ENCODE results near the gene LRRC37A.
"Not testable (repeated sequence)": the region's sequence is repeated elsewhere in the genome, so short reads cannot be mapped to it uniquely, and the experiment has no call there.

The LRRC37A gene

GRCh38 chr17:46294831-46295230 lies at the start of gene LRRC37A:
TSS of gene LRRC37A (plus strand) at chr17:46295131. CDS start at chr17:46295134, 3 bp downstream.
- DNase-seq = not testable (repeated sequence)

GRCh38 chr17:46249153-46249552 lies 45.8 kb upstream of the LRRC37A start:
- DNase-seq = not testable (repeated sequence)

- DNase-seq = not testable (repeated sequence)
Measured at GRCh38 chr17:46252804-46253203, 42.1 kb upstream of the LRRC37A start.

- peak; percentile 85 for DNase-seq
Measured at GRCh38 chr17:46253722-46254121, 41.2 kb upstream of the LRRC37A start.

GRCh38 chr17:46254215-46254614 lies 40.7 kb upstream of the LRRC37A start:
- not testable (repeated sequence) for DNase-seq

GRCh38 chr17:46256369-46256768 lies 38.6 kb upstream of the LRRC37A start:
- not testable (repeated sequence) for DNase-seq

- DNase-seq = peak; percentile 10
Measured at GRCh38 chr17:46259845-46260661, 34.9 kb upstream of the LRRC37A start.

GRCh38 chr17:46262271-46262670 lies 32.7 kb upstream of the LRRC37A start:
- DNase-seq = no peak

- peak; percentile 20 for DNase-seq
Measured at GRCh38 chr17:46264456-46265198, 30.3 kb upstream of the LRRC37A start.

- peak; percentile 27 for DNase-seq
Measured at GRCh38 chr17:46266063-46266655, 28.8 kb upstream of the LRRC37A start.

- peak; percentile 90 for DNase-seq
Measured at GRCh38 chr17:46266656-46267544, 28.0 kb upstream of the LRRC37A start.

GRCh38 chr17:46270032-46270431 lies 24.9 kb upstream of the LRRC37A start:
- no peak for DNase-seq

GRCh38 chr17:46273541-46274236 lies 21.2 kb upstream of the LRRC37A start:
- no peak for DNase-seq

- no peak for DNase-seq
Measured at GRCh38 chr17:46274238-46274637, 20.7 kb upstream of the LRRC37A start.

GRCh38 chr17:46276728-46277479 lies 18.0 kb upstream of the LRRC37A start:
- DNase-seq = not testable (repeated sequence)

GRCh38 chr17:46281336-46281735 lies 13.6 kb upstream of the LRRC37A start:
- not testable (repeated sequence) for DNase-seq

- not testable (repeated sequence) for DNase-seq
Measured at GRCh38 chr17:46282635-46283034, 12.3 kb upstream of the LRRC37A start.

GRCh38 chr17:46284467-46284866 lies 10.5 kb upstream of the LRRC37A start:
- DNase-seq = peak; percentile 47

GRCh38 chr17:46285500-46285899 lies 9.4 kb upstream of the LRRC37A start:
- not testable (repeated sequence) for DNase-seq

GRCh38 chr17:46286764-46287221 lies 8.1 kb upstream of the LRRC37A start:
- DNase-seq = peak; percentile 83

GRCh38 chr17:46287587-46287986 lies 7.3 kb upstream of the LRRC37A start:
- DNase-seq = not testable (repeated sequence)
